ENCODE measurements around the gene ADGRL2. TPM values are rescaled to one million over a fixed set of nuclear protein-coding genes. Genes with fewer than 3 reads are reported as not detected.

The ADGRL2 gene
- total RNA-seq, 1 donor from 2014 or later = 120 TPM

GRCh38 chr1:81805537-81806431 is 5.0 kb downstream of the ADGRL2 start:
- FAIRE-seq (no peak), DNase-seq (ENCODE audit: low spot score in 2 of 2) (no peak)

GRCh38 chr1:81806432-81806770 is 5.7 kb downstream of the ADGRL2 start:
- FAIRE-seq = no peak
- DNase-seq (ENCODE audit: low spot score in 2 of 2) = no peak

GRCh38 chr1:81808760-81809159 is 8.0 kb downstream of the ADGRL2 start:
- no peak for DNase-seq (ENCODE audit: low spot score in 2 of 2)
- FAIRE-seq = no peak

GRCh38 chr1:81809808-81810207 is 9.1 kb downstream of the ADGRL2 start:
- DNase-seq (ENCODE audit: low spot score in 2 of 2) (no peak), FAIRE-seq (no peak)

- DNase-seq (ENCODE audit: low spot score in 2 of 2) = no peak
Measured at GRCh38 chr1:81811757-81812371, 11.1 kb downstream of the ADGRL2 start.

GRCh38 chr1:81812712-81813111 is 12.0 kb downstream of the ADGRL2 start:
- FAIRE-seq (no peak), DNase-seq (ENCODE audit: low spot score in 2 of 2) (no peak)

More at GRCh38 chr1:81811757-81812371, 11.1 kb downstream of the ADGRL2 start:
- FAIRE-seq = no peak

- FAIRE-seq (no peak), DNase-seq (ENCODE audit: low spot score in 2 of 2) (no peak)
Measured at GRCh38 chr1:81813691-81814090, 13.0 kb downstream of the ADGRL2 start.

- DNase-seq (ENCODE audit: low spot score in 2 of 2) (no peak), FAIRE-seq (no peak)
Measured at GRCh38 chr1:81819613-81820012, 18.9 kb downstream of the ADGRL2 start.

GRCh38 chr1:81820765-81821164 is 20.0 kb downstream of the ADGRL2 start:
- DNase-seq (ENCODE audit: low spot score in 2 of 2) (no peak), FAIRE-seq (no peak)

GRCh38 chr1:81823082-81823481 is 22.3 kb downstream of the ADGRL2 start:
- no peak for DNase-seq (ENCODE audit: low spot score in 2 of 2)
- no peak for FAIRE-seq

- FAIRE-seq = no peak
- DNase-seq (ENCODE audit: low spot score in 2 of 2) = no peak
Measured at GRCh38 chr1:81824759-81825158, 24.0 kb downstream of the ADGRL2 start.

GRCh38 chr1:81827942-81828341 is 27.2 kb downstream of the ADGRL2 start:
- DNase-seq (ENCODE audit: low spot score in 2 of 2) (no peak), FAIRE-seq (no peak)

GRCh38 chr1:81832573-81832972 is 31.8 kb downstream of the ADGRL2 start:
- DNase-seq (ENCODE audit: low spot score in 2 of 2) (no peak), FAIRE-seq (no peak)

GRCh38 chr1:81833722-81834121 is 33.0 kb downstream of the ADGRL2 start:
- FAIRE-seq (no peak), DNase-seq (ENCODE audit: low spot score in 2 of 2) (no peak)

GRCh38 chr1:81834268-81834667 is 33.5 kb downstream of the ADGRL2 start:
- no peak for DNase-seq (ENCODE audit: low spot score in 2 of 2)

GRCh38 chr1:81834921-81835698 is 34.4 kb downstream of the ADGRL2 start:
- no peak for FAIRE-seq
- no peak for DNase-seq (ENCODE audit: low spot score in 2 of 2)

More at GRCh38 chr1:81834268-81834667, 33.5 kb downstream of the ADGRL2 start:
- FAIRE-seq = no peak

- no peak for FAIRE-seq
- DNase-seq (ENCODE audit: low spot score in 2 of 2) = no peak
Measured at GRCh38 chr1:81836007-81836626, 35.4 kb downstream of the ADGRL2 start.

GRCh38 chr1:81838600-81839218 is 38.0 kb downstream of the ADGRL2 start:
- FAIRE-seq = no peak
- DNase-seq (ENCODE audit: low spot score in 2 of 2) = no peak

- DNase-seq (ENCODE audit: low spot score in 2 of 2) = no peak
- FAIRE-seq = no peak
Measured at GRCh38 chr1:81840805-81841204, 40.1 kb downstream of the ADGRL2 start.

GRCh38 chr1:81841795-81842194 is 41.1 kb downstream of the ADGRL2 start:
- DNase-seq (ENCODE audit: low spot score in 2 of 2) (no peak), FAIRE-seq (no peak)
